IMR-90 (cell line): ENCODE results near the gene CYP19A1. TPM values are rescaled to one million over a fixed set of nuclear protein-coding genes. Genes with fewer than 3 reads are reported as not detected.
A peak's percentile ranks its signal among the peaks of the same experiment; 100 is the strongest.

Experiments
- ATAC-seq: fragments of 200-7000 bp; cut with Tn5 transposase; 2 replicates; pipeline ENCODE4 v1.9.1; 2020; ENCODE audit warnings: low read depth, mild to moderate bottlenecking, moderate library complexity
- BruUV-seq: library from RNA; stranded (reverse); fragments of 400-500 nt; replicated peaks from 2 replicates; lab custom pipeline; 2021; lab: Mats Ljungman, UMichigan
- CTCF ChIA-PET: fragments of 300-600 bp; formaldehyde crosslinking; extraction: SDS; loops from one replicate; lab custom pipeline; 2021; ENCODE audit warnings: antibody characterized with exemption; lab: Yijun Ruan, JAX
- POLR2A ChIA-PET: fragments of 300-600 bp; sonication (Branson Sonifier 250); formaldehyde crosslinking; loops from one replicate; lab custom pipeline; 2022; ENCODE audit warnings: antibody characterized with exemption; ENCODE audit not compliant: unreplicated experiment; lab: Charles Lee
- DNase-seq: peaks from one replicate; pipeline ENCODE4 v3.0.0; 2013
- H2AFZ ChIP-seq: replicated peaks from 2 replicates; pipeline ENCODE3; 2013; ENCODE audit warnings: low read length, mild to moderate bottlenecking; ENCODE audit not compliant: poor library complexity
- H2AK5ac ChIP-seq: 2 replicates; pipeline ENCODE4 v1.6.1; 2013; ENCODE audit warnings: low read depth, low read length, inconsistent platforms
- H2AK9ac ChIP-seq: replicated peaks from 2 replicates; pipeline ENCODE3; 2013; ENCODE audit warnings: mild to moderate bottlenecking, low read depth, low read length, moderate library complexity; ENCODE audit not compliant: poor library complexity
- H2BK120ac ChIP-seq: 2 replicates; pipeline ENCODE4 v1.6.1; 2013; ENCODE audit warnings: low read depth, low read length, inconsistent platforms
- H2BK15ac ChIP-seq: 3 replicates; pipeline ENCODE4 v1.6.1; 2013; ENCODE audit warnings: low read depth, low read length, inconsistent platforms
- H2BK20ac ChIP-seq: 2 replicates; pipeline ENCODE4 v1.6.1; 2013; ENCODE audit warnings: low read depth, mild to moderate bottlenecking, inconsistent platforms, low read length, moderate library complexity
- H2BK5ac ChIP-seq: 2 replicates; pipeline ENCODE4 v1.6.1; 2013; ENCODE audit warnings: mild to moderate bottlenecking, low read depth, low read length, inconsistent platforms; ENCODE audit not compliant: poor library complexity, severe bottlenecking
- H3K14ac ChIP-seq: replicated peaks from 2 replicates; pipeline ENCODE4 v1.6.1; 2013; ENCODE audit warnings: low read depth, low read length, inconsistent platforms
- H3K18ac ChIP-seq: 2 replicates; pipeline ENCODE4 v1.6.1; 2013; ENCODE audit warnings: low read depth, low read length, control low read depth
- H3K23ac ChIP-seq: 2 replicates; pipeline ENCODE4 v1.6.1; 2013; ENCODE audit warnings: low read depth, low read length, inconsistent platforms
- H3K27ac ChIP-seq: 2 replicates; pipeline ENCODE4 v1.5.1; 2013; ENCODE audit warnings: mild to moderate bottlenecking, control low read depth, low read length; ENCODE audit not compliant: insufficient read depth
- H3K27me3 ChIP-seq: 2 replicates; pipeline ENCODE4 v1.6.1; 2013; ENCODE audit warnings: low read length; ENCODE audit not compliant: control insufficient read depth, insufficient read depth
- H3K36me3 ChIP-seq: 2 replicates; pipeline ENCODE4 v1.6.1; 2013; ENCODE audit warnings: low read length, mixed read lengths; ENCODE audit not compliant: control insufficient read depth, insufficient read depth
- H3K4ac ChIP-seq: 2 replicates; pipeline ENCODE4 v1.6.1; 2013; ENCODE audit warnings: low read depth, low read length, inconsistent platforms
- H3K4me1 ChIP-seq: 2 replicates; pipeline ENCODE4 v1.6.1; 2013; ENCODE audit warnings: low read length, mixed read lengths; ENCODE audit not compliant: control insufficient read depth, insufficient read depth
- H3K4me2 ChIP-seq: 2 replicates; pipeline ENCODE4 v1.6.1; 2013; ENCODE audit warnings: low read depth, mild to moderate bottlenecking, control low read depth, low read length, moderate library complexity
- H3K4me3 ChIP-seq: 2 replicates; pipeline ENCODE4 v1.5.1; 2013; ENCODE audit warnings: low read depth, mild to moderate bottlenecking, control low read depth, low read length, moderate library complexity; ENCODE audit not compliant: insufficient read depth
- H3K56ac ChIP-seq: 2 replicates; pipeline ENCODE4 v1.6.1; 2013; ENCODE audit warnings: low read length, inconsistent platforms; ENCODE audit not compliant: insufficient read depth; ENCODE audit errors: extremely low read depth
- H3K79me1 ChIP-seq, 2 experiments: 2 replicates each; pipeline ENCODE4 v1.6.1; 2013; ENCODE audit warnings: low read length in 2 of 2, inconsistent platforms in 1 of 2, low read depth in 1 of 2
- H3K9ac ChIP-seq: 2 replicates; pipeline ENCODE4 v1.6.1; 2013; ENCODE audit warnings: low read depth, low read length, control low read depth
- H3K9me1 ChIP-seq: 2 replicates; pipeline ENCODE4 v1.6.1; 2013; ENCODE audit warnings: low read length, inconsistent platforms; ENCODE audit not compliant: insufficient read depth
- H3K9me3 ChIP-seq: 2 replicates; pipeline ENCODE4 v1.6.1; 2013; ENCODE audit warnings: low read length; ENCODE audit not compliant: control insufficient read depth, insufficient read depth
- H4K20me1 ChIP-seq: 2 replicates; pipeline ENCODE4 v1.6.1; 2013; ENCODE audit warnings: low read length, inconsistent platforms; ENCODE audit not compliant: insufficient read depth
- H4K5ac ChIP-seq: 2 replicates; pipeline ENCODE4 v1.6.1; 2013; ENCODE audit warnings: mild to moderate bottlenecking, low read depth, low read length, control low read depth
- H4K8ac ChIP-seq, 2 experiments: 2 replicates each; pipeline ENCODE4 v1.6.1; 2013; ENCODE audit warnings: low read depth in 2 of 2, low read length in 2 of 2, control low read depth in 1 of 2, inconsistent platforms in 1 of 2
- H4K91ac ChIP-seq: 2 replicates; pipeline ENCODE4 v1.6.1; 2013; ENCODE audit warnings: low read depth, low read length, inconsistent platforms; ENCODE audit not compliant: insufficient read depth
- BHLHE40 ChIP-seq: fragments of 150-350 bp; IDR thresholded peaks from 2 replicates; pipeline ENCODE4 v1.6.1; 2016; ENCODE audit warnings: mild to moderate bottlenecking, low read depth, low read length
- CHD1 ChIP-seq: IDR thresholded peaks from 2 replicates; pipeline ENCODE4 v1.6.1; 2012; ENCODE audit warnings: low read depth, low read length, improper control_type of control experiment
- CTCF ChIP-seq: conservative IDR thresholded peaks from 2 replicates; pipeline ENCODE4 v1.5.1; 2012; ENCODE audit warnings: mild to moderate bottlenecking, low read depth, low read length, improper control_type of control experiment
- ELK1 ChIP-seq: fragments of 150-350 bp; IDR thresholded peaks from 2 replicates; pipeline ENCODE4 v1.6.1; 2016; ENCODE audit warnings: low read depth, mild to moderate bottlenecking, low read length, moderate library complexity, borderline replicate concordance
- FOS ChIP-seq: fragments of 150-350 bp; IDR thresholded peaks from 2 replicates; pipeline ENCODE4 v1.6.1; 2016; ENCODE audit warnings: low read depth, low read length
- MAFK ChIP-seq: IDR thresholded peaks from 2 replicates; pipeline ENCODE4 v1.6.1; 2012; ENCODE audit warnings: low read depth, low read length, improper control_type of control experiment
- MAZ ChIP-seq: IDR thresholded peaks from 2 replicates; pipeline ENCODE4 v1.6.1; 2012; ENCODE audit warnings: low read depth, mild to moderate bottlenecking, low read length, improper control_type of control experiment, moderate library complexity, borderline replicate concordance
- MXI1 ChIP-seq: IDR thresholded peaks from 2 replicates; pipeline ENCODE4 v1.6.1; 2012; ENCODE audit warnings: low read depth, mild to moderate bottlenecking, low read length, moderate library complexity, borderline replicate concordance
- NFE2L2 ChIP-seq: fragments of 150-350 bp; IDR thresholded peaks from 2 replicates; pipeline ENCODE4 v1.6.1; 2016; ENCODE audit warnings: low read depth, mild to moderate bottlenecking, low read length
- RAD21 ChIP-seq: IDR thresholded peaks from 2 replicates; pipeline ENCODE4 v1.6.1; 2012; ENCODE audit warnings: low read length, improper control_type of control experiment
- RFX5 ChIP-seq: IDR thresholded peaks from 2 replicates; pipeline ENCODE4 v1.8.0; 2012; ENCODE audit warnings: low read depth, mild to moderate bottlenecking, low read length, moderate library complexity
- WGBS, 2 experiments: methylation state at CpG; one replicate each; pipeline versions ENCODE4 v1.1.5 to v1.1.7; 2013; ENCODE audit warnings: missing lambda C conversion rate in 2 of 2; ENCODE audit not compliant: insufficient read length in 1 of 2; ENCODE audit errors: extremely low coverage in 2 of 2; 5-methylcytosine and 5-hydroxymethylcytosine counted together
- dilution Hi-C: fragments of 300-500 bp; cut with HindIII; formaldehyde crosslinking; loops from one replicate; pipeline ENCODE4 v1.14.3; 2018; ENCODE audit warnings: low sequenced_read_pairs; ENCODE audit not compliant: unreplicated experiment
- in situ Hi-C: fragments of 300-500 bp; cut with MboI; formaldehyde crosslinking; loops from 3 replicates; pipeline ENCODE4 v1.14.3; 2019; ENCODE audit warnings: low sequenced_read_pairs, inconsistent platforms, mixed read lengths
- intact Hi-C: fragments of 100-400 bp; cut with micrococcal nuclease; formaldehyde crosslinking; loops from 2 replicates; pipeline ENCODE4 v1.10.0; 2022
- polyA plus RNA-seq, 3 experiments: library from polyadenylated mRNA; depleted of rRNA; stranded (reverse); fragments of >200 nt; gene quantifications; 2 replicates each; pipeline ENCODE4 v1.2.3, GENCODE V29; 2012; ENCODE audit warnings: low replicate concordance in 1 of 3
- total RNA-seq: library from RNA; depleted of rRNA; stranded (reverse); fragments of >200 nt; gene quantifications from 2 replicates; pipeline ENCODE4 v1.2.3, GENCODE V29; 2012

CYP19A1 gene
- total and polyA plus RNA-seq, 2 of the 4 experiments (the other 2 are of a cell fraction), result not detected

GRCh38 chr15:51368751-51369450 lies 30.5 kb upstream of the CYP19A1 start (continued):
- peak; percentile 32; the same call in 1 of the 2 replicates for TF ChIP-seq MAZ
- TF ChIP-seq MXI1, result no peak
- 0 out of 2 replicates have a peak, but pooled peaks have one; percentile 46 for TF ChIP-seq FOS

- intact Hi-C loops (loop anchor here (2.0 kb wide), 1 partner anchor 58 kb away; no protein-coding TSS in a partner anchor), dilution Hi-C loops (no loop called here), in situ Hi-C loops (no loop called here)
- no peak for DNase-seq
- ATAC-seq, result peak; percentile 10
- H2BK20ac ChIP-seq, result peak overlapping the region; percentile 9
- peaks cover 10% of the 10 kb centered on the region for H3K9me1 ChIP-seq
- ChIA-PET POLR2A (interaction anchor here (0.7 kb wide), 1 partner anchor 9 kb away, joined by 3 read pairs; no protein-coding TSS in a partner anchor), CTCF (interaction anchor here (0.5 to 1.6 kb wide), 6 partner anchors 34 to 205 kb away, joined by 3 to 9 read pairs (median 3); no protein-coding TSS in a partner anchor)
- H3K4me1 ChIP-seq, result peaks cover 23% of the 10 kb centered on the region
- H4K5ac ChIP-seq, result peak overlapping the region; percentile 28
- H3K9ac ChIP-seq, result peak overlapping the region; percentile 59
- peak overlapping the region; percentile 59 for H3K4ac ChIP-seq
- H3K4me2 ChIP-seq, result peak overlapping the region; percentile 25
- TF ChIP-seq CTCF (no peak), NFE2L2 (no peak), RAD21 (no peak), MAZ (no peak), CHD1 (no peak), BHLHE40 (no peak), RFX5 (no peak), FOS (no peak), MXI1 (no peak), ELK1 (no peak), MAFK (no peak)
- BruUV-seq, result no TSS peak
- H3K27ac ChIP-seq, result peak overlapping the region; percentile 96
- no peak overlapping the region for H2AK9ac ChIP-seq
- H2BK120ac ChIP-seq, result peak overlapping the region; percentile 64
- H3K18ac ChIP-seq, result peak overlapping the region; percentile 58
- peak overlapping the region; percentile 66 for H2BK5ac ChIP-seq
- no peaks in the 10 kb centered on the region for H3K36me3 ChIP-seq
- H3K56ac ChIP-seq, result peak overlapping the region; percentile 37; the same call in 1 of the 2 replicates
- H3K27me3 ChIP-seq, result peaks cover 14% of the 10 kb centered on the region
- no peaks in the 10 kb centered on the region for H3K79me1 ChIP-seq
- WGBS, 2 experiments, result no CpG with 5 or more reads among the region's 6 CpGs
- peak overlapping the region; percentile 22; the same call in 2 of the 3 replicates for H2BK15ac ChIP-seq
- H2AFZ ChIP-seq, result no peak overlapping the region
- H4K20me1 ChIP-seq, result peaks cover 11% of the 10 kb centered on the region; the same call in 1 of the 2 replicates
- peak overlapping the region; percentile 67 for H4K91ac ChIP-seq
- no peaks in the 10 kb centered on the region for H3K9me3 ChIP-seq
- peak overlapping the region; percentile 20 to 27; a peak in 3 of 4 replicates for H4K8ac ChIP-seq
- peak overlapping the region; percentile 81 for H3K14ac ChIP-seq
- no peak overlapping the region for H3K23ac ChIP-seq
- H3K4me3 ChIP-seq, result no peak overlapping the region
- H2AK5ac ChIP-seq, result peak overlapping the region; percentile 65
Observed at GRCh38 chr15:51368307-51368706, 29.9 kb upstream of the CYP19A1 start.
